Ascending aorta (tissue), 2 donors: ENCODE data around the gene POLR2L. TPM values are rescaled to one million over a fixed set of nuclear protein-coding genes. Genes with fewer than 3 reads are reported as not detected.

Experiments used
- DNase-seq, 2 donors: peaks; one replicate each; pipeline ENCODE4 v3.0.0-alpha.2; 2019; ENCODE audit warnings: low spot score in 2 of 2
- H3K27ac ChIP-seq, 2 donors: fragments of 200-600 bp; sonication (generic); one replicate each; pipeline ENCODE4 v1.5.1; 2016 to 2017; ENCODE audit warnings: mild to moderate bottlenecking in 1 of 2
- H3K27me3 ChIP-seq: fragments of 200-600 bp; sonication (generic); one replicate; pipeline ENCODE4 v1.5.1; 2017
- H3K36me3 ChIP-seq, 2 donors: fragments of 200-600 bp; sonication (generic); one replicate each; pipeline ENCODE4 v1.5.1; 2016
- H3K4me1 ChIP-seq, 2 donors: fragments of 200-600 bp; sonication (generic); one replicate each; pipeline ENCODE4 v1.5.1; 2016 to 2017; ENCODE audit warnings: mild to moderate bottlenecking in 1 of 2
- H3K4me3 ChIP-seq, 2 donors: fragments of 200-600 bp; sonication (generic); one replicate each; pipeline ENCODE4 v1.5.1; 2016 to 2017; ENCODE audit warnings: mild to moderate bottlenecking in 1 of 2
- H3K9me3 ChIP-seq, 2 donors: fragments of 200-600 bp; sonication (generic); one replicate each; pipeline ENCODE4 v1.5.1; 2016
- intact Hi-C: fragments of 100-400 bp; cut with DNase I; formaldehyde crosslinking; loops from one replicate; pipeline ENCODE4 v1.15.1; 2023
- total RNA-seq: library from RNA; depleted of rRNA; stranded (reverse); fragments of >200 nt; gene quantifications from one replicate; pipeline ENCODE4 v1.1.0, GENCODE V29; 2016
- TF ChIP-seq, protein P1 (sequence below), 3 experiments: fragments of 200-600 bp in 2 of 3; fragments of 450-650 bp in 1 of 3; sonication (generic) in 2 of 3; IDR thresholded peaks; one replicate each; pipeline ENCODE4 v1.5.1; 2016 to 2019; ENCODE audit warnings: antibody characterized with exemption in 3 of 3, mild to moderate bottlenecking in 1 of 3, moderate library complexity in 1 of 3

Gene POLR2L
- total RNA-seq, 1 donor from 2014 or later: 141 TPM

DNA sequence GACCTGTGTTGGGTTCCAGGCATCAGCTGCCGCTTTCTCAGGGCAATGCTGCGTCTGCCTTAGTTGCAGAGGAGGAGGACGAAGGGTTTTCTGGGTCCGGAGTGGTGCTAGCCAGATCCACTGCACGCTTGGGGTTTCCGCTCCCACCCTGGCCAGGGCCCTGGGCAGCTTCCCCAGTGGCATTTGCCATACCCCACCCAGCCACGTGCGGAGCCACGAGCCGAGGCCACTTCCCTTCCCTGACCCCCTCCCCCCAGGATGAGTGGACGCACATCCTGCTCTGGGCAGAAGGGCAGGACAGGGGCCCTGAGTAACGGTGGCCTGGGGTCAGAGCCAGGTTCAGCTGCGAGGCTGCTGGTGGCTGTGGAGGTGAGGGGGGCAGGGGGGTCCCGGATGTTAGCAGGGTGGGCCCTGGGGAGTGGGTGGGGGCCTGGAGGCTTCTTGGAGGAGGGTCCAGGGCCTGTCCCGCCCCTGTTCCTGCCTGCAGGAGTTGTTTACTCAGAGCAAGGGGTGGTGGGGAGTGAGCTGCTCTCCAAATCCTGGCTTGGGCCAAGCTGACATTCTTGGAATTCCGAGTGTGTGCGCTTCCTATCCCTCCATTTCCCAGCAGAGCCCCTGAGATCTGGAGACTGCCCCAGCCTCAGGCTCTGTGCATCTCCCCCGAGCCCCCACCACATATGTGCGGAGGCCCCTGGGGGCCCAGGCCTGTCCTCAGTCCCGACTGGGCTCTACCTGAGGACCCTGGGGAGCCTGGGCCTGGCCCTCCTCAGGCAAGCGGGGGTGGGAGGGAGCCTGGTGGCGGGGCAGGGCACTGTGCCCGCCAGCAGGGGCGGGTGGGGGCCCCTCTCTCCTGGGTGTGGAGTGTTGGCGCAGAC is 1.7 kb upstream of the POLR2L start:
- TF ChIP-seq, protein P1, sequence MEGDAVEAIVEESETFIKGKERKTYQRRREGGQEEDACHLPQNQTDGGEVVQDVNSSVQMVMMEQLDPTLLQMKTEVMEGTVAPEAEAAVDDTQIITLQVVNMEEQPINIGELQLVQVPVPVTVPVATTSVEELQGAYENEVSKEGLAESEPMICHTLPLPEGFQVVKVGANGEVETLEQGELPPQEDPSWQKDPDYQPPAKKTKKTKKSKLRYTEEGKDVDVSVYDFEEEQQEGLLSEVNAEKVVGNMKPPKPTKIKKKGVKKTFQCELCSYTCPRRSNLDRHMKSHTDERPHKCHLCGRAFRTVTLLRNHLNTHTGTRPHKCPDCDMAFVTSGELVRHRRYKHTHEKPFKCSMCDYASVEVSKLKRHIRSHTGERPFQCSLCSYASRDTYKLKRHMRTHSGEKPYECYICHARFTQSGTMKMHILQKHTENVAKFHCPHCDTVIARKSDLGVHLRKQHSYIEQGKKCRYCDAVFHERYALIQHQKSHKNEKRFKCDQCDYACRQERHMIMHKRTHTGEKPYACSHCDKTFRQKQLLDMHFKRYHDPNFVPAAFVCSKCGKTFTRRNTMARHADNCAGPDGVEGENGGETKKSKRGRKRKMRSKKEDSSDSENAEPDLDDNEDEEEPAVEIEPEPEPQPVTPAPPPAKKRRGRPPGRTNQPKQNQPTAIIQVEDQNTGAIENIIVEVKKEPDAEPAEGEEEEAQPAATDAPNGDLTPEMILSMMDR (IDR thresholded peaks at IDR 0.05): peak in 2 of 3 experiments; percentile 3 to 20
- intact Hi-C loops: loop anchor here (1.0 to 10.0 kb wide), 3 partner anchors 10 to 921 kb away; partner anchors contain the start of gene CTSD
- DNase-seq: peak; percentile 89 to 96
- peaks cover 12 to 16% of the 10 kb centered on the region in 2 donors for H3K36me3 ChIP-seq
- peaks cover 48 to 52% of the 10 kb centered on the region in 2 donors for H3K4me1 ChIP-seq
- peak overlapping the region; percentile 92 to 95 for H3K27ac ChIP-seq
- no peaks in the 10 kb centered on the region for H3K27me3 ChIP-seq
- H3K4me3 ChIP-seq: peak overlapping the region; percentile 94 to 98
- no peaks in the 10 kb centered on the region for H3K9me3 ChIP-seq

DNA sequence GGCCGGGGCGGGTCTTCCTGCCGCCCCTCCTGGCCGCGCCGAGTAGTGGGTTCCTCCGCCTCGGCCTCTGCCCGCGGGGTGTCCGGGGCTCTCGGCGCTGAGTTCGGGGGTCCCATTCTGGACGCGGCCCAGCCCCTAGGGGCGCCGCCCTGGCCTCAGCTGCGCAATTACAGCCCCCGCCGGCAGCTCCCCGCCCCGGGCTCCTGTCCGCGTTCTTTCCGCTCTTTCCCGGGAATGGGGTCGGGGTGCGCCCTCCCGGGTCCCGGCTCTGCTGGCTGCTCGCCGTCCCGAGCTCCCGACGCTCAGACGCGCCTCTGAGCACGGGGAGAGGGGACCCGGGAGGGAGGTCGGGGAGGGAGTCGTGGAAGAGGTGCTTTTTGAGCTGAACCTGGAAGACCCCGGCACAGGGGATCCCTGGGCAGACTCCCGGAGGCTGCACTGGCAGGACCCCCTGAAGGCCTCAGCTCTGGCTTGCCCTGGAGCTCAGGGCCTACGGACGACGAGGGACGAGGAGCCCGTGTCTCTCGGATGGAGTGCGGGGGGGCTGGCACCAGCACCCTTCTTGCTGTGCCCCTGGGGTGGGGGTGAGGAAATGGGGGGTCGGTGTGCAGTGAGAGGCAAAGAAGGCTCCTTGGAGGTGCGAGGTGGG is 881 bp upstream of the POLR2L start:
- no peak for DNase-seq
- H3K4me1 ChIP-seq: peaks cover 39 to 44% of the 10 kb centered on the region in 2 donors
- intact Hi-C loops: loop anchor here (10.0 kb wide), 2 partner anchors 712 to 922 kb away; partner anchors contain the start of gene CTSD

DNA sequence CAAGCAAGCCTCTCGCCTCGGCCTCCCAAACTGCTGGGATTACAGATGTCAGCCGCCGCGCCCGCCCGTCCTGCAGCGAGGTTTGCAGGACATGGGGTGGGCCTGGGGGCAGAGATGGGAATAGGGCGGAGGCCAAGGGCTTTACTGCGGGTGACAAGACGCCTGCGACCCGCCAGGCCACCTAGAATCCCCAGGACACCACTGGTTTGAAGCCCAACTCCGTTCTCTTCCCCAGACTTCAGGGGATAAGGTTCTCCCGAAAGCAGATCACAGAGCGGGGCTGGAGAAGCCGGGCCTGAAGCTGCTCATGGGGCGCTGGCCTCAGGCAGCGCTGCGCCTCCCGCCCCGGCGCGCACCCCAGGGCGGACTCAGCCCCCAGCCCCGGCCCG is 354 bp downstream of the POLR2L start:
- TF ChIP-seq, protein P1 (IDR thresholded peaks at IDR 0.05): no peak
- intact Hi-C loops: loop anchor here (10.0 kb wide), 2 partner anchors 713 to 923 kb away; partner anchors contain the start of gene CTSD
- Histone ChIP-seq H3K4me1 (peaks cover 36 to 41% of the 10 kb centered on the region in 2 donors), H3K27me3 (no peaks in the 10 kb centered on the region), H3K9me3 (no peaks in the 10 kb centered on the region), H3K27ac (peak overlapping the region; percentile 92 to 95), H3K4me3 (peak overlapping the region; percentile 94 to 98), H3K36me3 (peaks cover 33 to 37% of the 10 kb centered on the region in 2 donors)
- DNase-seq: no peak

More for the DNA sequence above, 881 bp upstream of the POLR2L start:
- Histone ChIP-seq H3K27ac (peak overlapping the region; percentile 92 to 95), H3K4me3 (peak overlapping the region; percentile 94 to 98), H3K27me3 (no peaks in the 10 kb centered on the region), H3K36me3 (peaks cover 20 to 24% of the 10 kb centered on the region in 2 donors), H3K9me3 (no peaks in the 10 kb centered on the region)
- TF ChIP-seq, protein P1 (IDR thresholded peaks at IDR 0.05): no peak

DNA sequence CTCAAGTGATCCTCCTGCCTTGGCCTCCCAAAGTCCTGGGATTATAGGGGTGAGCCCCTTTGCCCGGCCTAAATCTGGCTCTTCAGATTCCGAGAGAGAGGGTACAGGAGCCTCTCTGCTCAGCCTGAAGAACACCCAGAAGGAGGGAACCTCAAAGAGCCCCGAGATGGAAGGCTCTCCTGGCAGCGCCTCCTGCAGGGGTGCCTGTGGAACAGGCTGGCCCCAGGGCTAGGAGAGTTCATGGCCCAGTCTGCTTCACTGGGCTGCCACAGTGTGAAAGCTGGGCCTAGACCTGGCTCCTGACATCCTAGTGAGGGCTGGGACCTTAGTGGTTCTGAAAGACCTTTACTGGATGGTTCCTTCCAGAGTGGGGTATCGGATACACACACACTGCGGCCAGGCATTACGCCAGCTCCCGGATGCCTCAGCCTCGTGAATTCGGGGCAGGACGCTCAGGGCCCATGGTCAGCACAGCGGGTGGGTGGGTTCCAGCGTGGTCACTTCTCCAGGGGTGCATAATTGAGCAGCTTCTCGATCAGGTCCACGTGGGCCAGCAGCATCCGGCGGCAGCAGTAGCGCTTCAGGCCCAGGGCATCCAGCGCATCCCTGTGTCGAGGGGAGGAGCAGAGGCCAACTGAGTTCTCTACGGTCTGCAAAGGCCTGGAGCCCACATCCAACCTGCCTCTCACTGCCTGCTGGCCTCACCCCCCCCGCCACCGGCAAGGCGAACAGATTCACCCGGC is 2.3 kb downstream of the POLR2L start:
- Histone ChIP-seq H3K9me3 (no peaks in the 10 kb centered on the region), H3K4me3 (peak overlapping the region in 1 of 2 donors; percentile 94), H3K27ac (no peak overlapping the region), H3K36me3 (peaks cover 43 to 49% of the 10 kb centered on the region in 2 donors), H3K4me1 (peaks cover 27 to 39% of the 10 kb centered on the region in 2 donors), H3K27me3 (no peaks in the 10 kb centered on the region)
- DNase-seq: no peak
- TF ChIP-seq, protein P1 (IDR thresholded peaks at IDR 0.05): no peak
- intact Hi-C loops: loop anchor here (10.0 kb wide), 2 partner anchors 715 to 925 kb away; partner anchors contain the start of gene CTSD

DNA sequence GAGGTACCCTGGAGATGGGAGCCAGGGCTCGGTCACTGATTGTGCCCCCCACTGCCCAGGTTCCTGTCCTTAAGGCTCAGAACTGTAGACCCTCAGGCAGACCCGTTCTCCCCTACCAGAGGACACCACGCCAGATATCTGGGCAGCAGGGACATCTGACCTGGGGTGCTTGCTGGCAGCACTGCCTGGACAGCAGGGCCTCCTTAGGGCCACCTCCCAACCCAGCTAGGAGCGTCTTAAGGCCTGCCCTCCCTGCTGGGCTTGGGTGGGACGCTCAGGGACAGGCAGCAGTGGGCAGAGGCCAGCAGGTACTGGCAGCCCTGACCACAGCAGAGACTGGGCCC is 3.1 kb downstream of the POLR2L start:
- no peak for DNase-seq
- Histone ChIP-seq H3K27ac (peak overlapping the region in 1 of 2 donors; percentile 25), H3K27me3 (no peaks in the 10 kb centered on the region), H3K9me3 (no peaks in the 10 kb centered on the region), H3K4me3 (no peak overlapping the region), H3K36me3 (peaks cover 43 to 49% of the 10 kb centered on the region in 2 donors), H3K4me1 (peaks cover 22 to 41% of the 10 kb centered on the region in 2 donors)
- intact Hi-C loops: no loop called here
- TF ChIP-seq, protein P1 (IDR thresholded peaks at IDR 0.05): no peak
